ENCODE results near the gene TAF4. TPM values are rescaled to one million over a fixed set of nuclear protein-coding genes. Genes with fewer than 3 reads are reported as not detected.
A peak's percentile ranks its signal among the peaks of the same experiment; 100 is the strongest.

The TAF4 gene
- total and polyA plus RNA-seq, 2 of the 13 experiments (the other 11 are each of a cell fraction or from before 2014, with no cell fraction given) = 5.9 to 12.0 TPM

DNA sequence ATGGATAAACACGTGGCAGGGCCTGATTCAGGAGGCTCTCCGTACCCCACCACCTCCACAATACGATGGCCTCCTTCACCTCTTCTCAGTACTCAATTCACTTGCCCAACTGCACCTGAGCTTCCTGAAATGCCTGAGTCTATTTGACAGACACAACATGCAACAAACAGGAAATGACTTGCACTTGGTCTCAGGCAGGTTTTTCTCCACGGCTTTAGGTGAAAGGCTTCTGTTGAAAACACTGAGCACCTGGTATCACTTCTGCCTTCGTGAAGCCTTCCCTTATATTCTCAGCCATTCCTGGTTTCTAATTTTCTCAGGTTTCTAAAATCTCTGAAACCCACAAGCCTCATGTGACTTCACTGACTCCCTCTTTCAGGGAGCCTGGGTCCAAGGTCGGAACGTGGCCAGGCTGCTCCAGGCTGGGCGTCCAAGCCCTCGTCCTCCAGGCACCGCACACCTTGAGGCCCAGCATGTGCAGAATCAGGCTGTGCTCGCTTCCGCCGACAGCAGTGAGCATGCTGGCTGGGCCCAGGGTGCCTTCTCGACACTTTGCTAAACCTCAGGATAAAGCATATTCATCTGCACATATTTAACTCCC, 34.7 kb downstream of the TAF4 start (continued):
- TF ChIP-seq, protein P1, sequence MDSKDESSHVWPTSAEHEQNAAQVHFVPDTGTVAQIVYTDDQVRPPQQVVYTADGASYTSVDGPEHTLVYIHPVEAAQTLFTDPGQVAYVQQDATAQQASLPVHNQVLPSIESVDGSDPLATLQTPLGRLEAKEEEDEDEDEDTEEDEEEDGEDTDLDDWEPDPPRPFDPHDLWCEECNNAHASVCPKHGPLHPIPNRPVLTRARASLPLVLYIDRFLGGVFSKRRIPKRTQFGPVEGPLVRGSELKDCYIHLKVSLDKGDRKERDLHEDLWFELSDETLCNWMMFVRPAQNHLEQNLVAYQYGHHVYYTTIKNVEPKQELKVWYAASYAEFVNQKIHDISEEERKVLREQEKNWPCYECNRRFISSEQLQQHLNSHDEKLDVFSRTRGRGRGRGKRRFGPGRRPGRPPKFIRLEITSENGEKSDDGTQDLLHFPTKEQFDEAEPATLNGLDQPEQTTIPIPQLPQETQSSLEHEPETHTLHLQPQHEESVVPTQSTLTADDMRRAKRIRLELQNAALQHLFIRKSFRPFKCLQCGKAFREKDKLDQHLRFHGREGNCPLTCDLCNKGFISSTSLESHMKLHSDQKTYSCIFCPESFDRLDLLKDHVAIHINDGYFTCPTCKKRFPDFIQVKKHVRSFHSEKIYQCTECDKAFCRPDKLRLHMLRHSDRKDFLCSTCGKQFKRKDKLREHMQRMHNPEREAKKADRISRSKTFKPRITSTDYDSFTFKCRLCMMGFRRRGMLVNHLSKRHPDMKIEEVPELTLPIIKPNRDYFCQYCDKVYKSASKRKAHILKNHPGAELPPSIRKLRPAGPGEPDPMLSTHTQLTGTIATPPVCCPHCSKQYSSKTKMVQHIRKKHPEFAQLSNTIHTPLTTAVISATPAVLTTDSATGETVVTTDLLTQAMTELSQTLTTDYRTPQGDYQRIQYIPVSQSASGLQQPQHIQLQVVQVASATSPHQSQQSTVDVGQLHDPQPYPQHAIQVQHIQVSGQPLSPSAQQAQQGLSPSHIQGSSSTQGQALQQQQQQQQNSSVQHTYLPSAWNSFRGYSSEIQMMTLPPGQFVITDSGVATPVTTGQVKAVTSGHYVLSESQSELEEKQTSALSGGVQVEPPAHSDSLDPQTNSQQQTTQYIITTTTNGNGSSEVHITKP (CRISPR knock-in tag; IDR thresholded peaks at IDR 0.05; ENCODE audit: low read depth) = peak; percentile 50; the same call in 1 of the 2 replicates
- TF ChIP-seq DDIT3 (CRISPR knock-in tag; IDR thresholded peaks at IDR 0.05) (no peak), AGO2 (optimal IDR thresholded peaks at IDR 0.05; ENCODE audit: low read depth, low read length) (no peak), MED13 (CRISPR knock-in tag; IDR thresholded peaks at IDR 0.05) (no peak), ELF1 (CRISPR knock-in tag; IDR thresholded peaks at IDR 0.05) (peak; percentile 36; the same call in 1 of the 2 replicates), PHF8 (CRISPR knock-in tag; IDR thresholded peaks at IDR 0.05) (no peak), TRIM22 (IDR thresholded peaks at IDR 0.05) (no peak), ZNF335 (CRISPR knock-in tag; IDR thresholded peaks at IDR 0.05) (no peak), ZNF10 (CRISPR knock-in tag; IDR thresholded peaks at IDR 0.05; ENCODE audit: borderline replicate concordance, low read depth) (no peak), RAD51 (IDR thresholded peaks at IDR 0.05; ENCODE audit: borderline replicate concordance) (no peak), KDM4B (CRISPR knock-in tag; IDR thresholded peaks at IDR 0.05) (no peak), NRL (CRISPR knock-in tag; IDR thresholded peaks at IDR 0.05; ENCODE audit: borderline replicate concordance) (peak; percentile 64; the same call in 1 of the 2 replicates), FOXA3 (CRISPR knock-in tag; IDR thresholded peaks at IDR 0.05) (no peak; the same call in 1 of the 2 replicates), ARNT2 (CRISPR knock-in tag; IDR thresholded peaks at IDR 0.05; ENCODE audit: low read depth) (no peak), ZNF354B (CRISPR knock-in tag; IDR thresholded peaks at IDR 0.05) (no peak), NFKBIZ (CRISPR knock-in tag; IDR thresholded peaks at IDR 0.05) (no peak), KLF12 (CRISPR knock-in tag; IDR thresholded peaks at IDR 0.05; ENCODE audit: borderline replicate concordance) (no peak), ZNF431 (CRISPR knock-in tag; IDR thresholded peaks at IDR 0.05; ENCODE audit: borderline replicate concordance, low read depth) (peak; percentile 69; the same call in 1 of the 2 replicates), FOSL1 (CRISPR knock-in tag; IDR thresholded peaks at IDR 0.05; ENCODE audit: borderline replicate concordance) (no peak), U2AF2 (IDR thresholded peaks at IDR 0.05; ENCODE audit: low read depth, low read length) (no peak), IKZF5 (CRISPR knock-in tag; IDR thresholded peaks at IDR 0.05) (peak; percentile 73)
- TF ChIP-seq, protein P2, sequence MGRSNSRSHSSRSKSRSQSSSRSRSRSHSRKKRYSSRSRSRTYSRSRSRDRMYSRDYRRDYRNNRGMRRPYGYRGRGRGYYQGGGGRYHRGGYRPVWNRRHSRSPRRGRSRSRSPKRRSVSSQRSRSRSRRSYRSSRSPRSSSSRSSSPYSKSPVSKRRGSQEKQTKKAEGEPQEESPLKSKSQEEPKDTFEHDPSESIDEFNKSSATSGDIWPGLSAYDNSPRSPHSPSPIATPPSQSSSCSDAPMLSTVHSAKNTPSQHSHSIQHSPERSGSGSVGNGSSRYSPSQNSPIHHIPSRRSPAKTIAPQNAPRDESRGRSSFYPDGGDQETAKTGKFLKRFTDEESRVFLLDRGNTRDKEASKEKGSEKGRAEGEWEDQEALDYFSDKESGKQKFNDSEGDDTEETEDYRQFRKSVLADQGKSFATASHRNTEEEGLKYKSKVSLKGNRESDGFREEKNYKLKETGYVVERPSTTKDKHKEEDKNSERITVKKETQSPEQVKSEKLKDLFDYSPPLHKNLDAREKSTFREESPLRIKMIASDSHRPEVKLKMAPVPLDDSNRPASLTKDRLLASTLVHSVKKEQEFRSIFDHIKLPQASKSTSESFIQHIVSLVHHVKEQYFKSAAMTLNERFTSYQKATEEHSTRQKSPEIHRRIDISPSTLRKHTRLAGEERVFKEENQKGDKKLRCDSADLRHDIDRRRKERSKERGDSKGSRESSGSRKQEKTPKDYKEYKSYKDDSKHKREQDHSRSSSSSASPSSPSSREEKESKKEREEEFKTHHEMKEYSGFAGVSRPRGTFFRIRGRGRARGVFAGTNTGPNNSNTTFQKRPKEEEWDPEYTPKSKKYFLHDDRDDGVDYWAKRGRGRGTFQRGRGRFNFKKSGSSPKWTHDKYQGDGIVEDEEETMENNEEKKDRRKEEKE (IDR thresholded peaks at IDR 0.05) = no peak

Measured in HepG2 (cell line).